IMR-90 (cell line): ENCODE measurements around the gene METTL23. TPM values are rescaled to one million over a fixed set of nuclear protein-coding genes. Genes with fewer than 3 reads are reported as not detected.
"Not testable (repeated sequence)": the region's sequence is repeated elsewhere in the genome, so short reads cannot be mapped to it uniquely, and the experiment has no call there.

ENCODE experiments used
- ATAC-seq: fragments of 200-7000 bp; cut with Tn5 transposase; 2 replicates; pipeline ENCODE4 v1.9.1; 2020; ENCODE audit warnings: low read depth, mild to moderate bottlenecking, moderate library complexity
- BruUV-seq: library from RNA; stranded (reverse); fragments of 400-500 nt; replicated peaks from 2 replicates; lab custom pipeline; 2021; lab: Mats Ljungman, UMichigan
- CTCF ChIA-PET: fragments of 300-600 bp; formaldehyde crosslinking; extraction: SDS; loops from one replicate; lab custom pipeline; 2021; ENCODE audit warnings: antibody characterized with exemption; lab: Yijun Ruan, JAX
- POLR2A ChIA-PET: fragments of 300-600 bp; sonication (Branson Sonifier 250); formaldehyde crosslinking; loops from one replicate; lab custom pipeline; 2022; ENCODE audit warnings: antibody characterized with exemption; ENCODE audit not compliant: unreplicated experiment; lab: Charles Lee
- DNase-seq: peaks from one replicate; pipeline ENCODE4 v3.0.0; 2013
- H2AFZ ChIP-seq: replicated peaks from 2 replicates; pipeline ENCODE3; 2013; ENCODE audit warnings: low read length, mild to moderate bottlenecking; ENCODE audit not compliant: poor library complexity
- H2AK5ac ChIP-seq: 2 replicates; pipeline ENCODE4 v1.6.1; 2013; ENCODE audit warnings: low read depth, low read length, inconsistent platforms
- H2AK9ac ChIP-seq: replicated peaks from 2 replicates; pipeline ENCODE3; 2013; ENCODE audit warnings: mild to moderate bottlenecking, low read depth, low read length, moderate library complexity; ENCODE audit not compliant: poor library complexity
- H2BK120ac ChIP-seq: 2 replicates; pipeline ENCODE4 v1.6.1; 2013; ENCODE audit warnings: low read depth, low read length, inconsistent platforms
- H2BK15ac ChIP-seq: 3 replicates; pipeline ENCODE4 v1.6.1; 2013; ENCODE audit warnings: low read depth, low read length, inconsistent platforms
- H2BK20ac ChIP-seq: 2 replicates; pipeline ENCODE4 v1.6.1; 2013; ENCODE audit warnings: low read depth, mild to moderate bottlenecking, inconsistent platforms, low read length, moderate library complexity
- H2BK5ac ChIP-seq: 2 replicates; pipeline ENCODE4 v1.6.1; 2013; ENCODE audit warnings: mild to moderate bottlenecking, low read depth, low read length, inconsistent platforms; ENCODE audit not compliant: poor library complexity, severe bottlenecking
- H3K14ac ChIP-seq: replicated peaks from 2 replicates; pipeline ENCODE4 v1.6.1; 2013; ENCODE audit warnings: low read depth, low read length, inconsistent platforms
- H3K18ac ChIP-seq: 2 replicates; pipeline ENCODE4 v1.6.1; 2013; ENCODE audit warnings: low read depth, low read length, control low read depth
- H3K23ac ChIP-seq: 2 replicates; pipeline ENCODE4 v1.6.1; 2013; ENCODE audit warnings: low read depth, low read length, inconsistent platforms
- H3K27ac ChIP-seq: 2 replicates; pipeline ENCODE4 v1.5.1; 2013; ENCODE audit warnings: mild to moderate bottlenecking, control low read depth, low read length; ENCODE audit not compliant: insufficient read depth
- H3K27me3 ChIP-seq: 2 replicates; pipeline ENCODE4 v1.6.1; 2013; ENCODE audit warnings: low read length; ENCODE audit not compliant: control insufficient read depth, insufficient read depth
- H3K36me3 ChIP-seq: 2 replicates; pipeline ENCODE4 v1.6.1; 2013; ENCODE audit warnings: low read length, mixed read lengths; ENCODE audit not compliant: control insufficient read depth, insufficient read depth
- H3K4ac ChIP-seq: 2 replicates; pipeline ENCODE4 v1.6.1; 2013; ENCODE audit warnings: low read depth, low read length, inconsistent platforms
- H3K4me1 ChIP-seq: 2 replicates; pipeline ENCODE4 v1.6.1; 2013; ENCODE audit warnings: low read length, mixed read lengths; ENCODE audit not compliant: control insufficient read depth, insufficient read depth
- H3K4me2 ChIP-seq: 2 replicates; pipeline ENCODE4 v1.6.1; 2013; ENCODE audit warnings: low read depth, mild to moderate bottlenecking, control low read depth, low read length, moderate library complexity
- H3K4me3 ChIP-seq: 2 replicates; pipeline ENCODE4 v1.5.1; 2013; ENCODE audit warnings: low read depth, mild to moderate bottlenecking, control low read depth, low read length, moderate library complexity; ENCODE audit not compliant: insufficient read depth
- H3K56ac ChIP-seq: 2 replicates; pipeline ENCODE4 v1.6.1; 2013; ENCODE audit warnings: low read length, inconsistent platforms; ENCODE audit not compliant: insufficient read depth; ENCODE audit errors: extremely low read depth
- H3K79me1 ChIP-seq, 2 experiments: 2 replicates each; pipeline ENCODE4 v1.6.1; 2013; ENCODE audit warnings: low read length in 2 of 2, inconsistent platforms in 1 of 2, low read depth in 1 of 2
- H3K9ac ChIP-seq: 2 replicates; pipeline ENCODE4 v1.6.1; 2013; ENCODE audit warnings: low read depth, low read length, control low read depth
- H3K9me1 ChIP-seq: 2 replicates; pipeline ENCODE4 v1.6.1; 2013; ENCODE audit warnings: low read length, inconsistent platforms; ENCODE audit not compliant: insufficient read depth
- H3K9me3 ChIP-seq: 2 replicates; pipeline ENCODE4 v1.6.1; 2013; ENCODE audit warnings: low read length; ENCODE audit not compliant: control insufficient read depth, insufficient read depth
- H4K20me1 ChIP-seq: 2 replicates; pipeline ENCODE4 v1.6.1; 2013; ENCODE audit warnings: low read length, inconsistent platforms; ENCODE audit not compliant: insufficient read depth
- H4K5ac ChIP-seq: 2 replicates; pipeline ENCODE4 v1.6.1; 2013; ENCODE audit warnings: mild to moderate bottlenecking, low read depth, low read length, control low read depth
- H4K8ac ChIP-seq, 2 experiments: 2 replicates each; pipeline ENCODE4 v1.6.1; 2013; ENCODE audit warnings: low read depth in 2 of 2, low read length in 2 of 2, control low read depth in 1 of 2, inconsistent platforms in 1 of 2
- H4K91ac ChIP-seq: 2 replicates; pipeline ENCODE4 v1.6.1; 2013; ENCODE audit warnings: low read depth, low read length, inconsistent platforms; ENCODE audit not compliant: insufficient read depth
- WGBS, 2 experiments: methylation state at CpG; one replicate each; pipeline versions ENCODE4 v1.1.5 to v1.1.7; 2013; ENCODE audit warnings: missing lambda C conversion rate in 2 of 2; ENCODE audit not compliant: insufficient read length in 1 of 2; ENCODE audit errors: extremely low coverage in 2 of 2; 5-methylcytosine and 5-hydroxymethylcytosine counted together
- dilution Hi-C: fragments of 300-500 bp; cut with HindIII; formaldehyde crosslinking; loops from one replicate; pipeline ENCODE4 v1.14.3; 2018; ENCODE audit warnings: low sequenced_read_pairs; ENCODE audit not compliant: unreplicated experiment
- in situ Hi-C: fragments of 300-500 bp; cut with MboI; formaldehyde crosslinking; loops from 3 replicates; pipeline ENCODE4 v1.14.3; 2019; ENCODE audit warnings: low sequenced_read_pairs, inconsistent platforms, mixed read lengths
- intact Hi-C: fragments of 100-400 bp; cut with micrococcal nuclease; formaldehyde crosslinking; loops from 2 replicates; pipeline ENCODE4 v1.10.0; 2022
- polyA plus RNA-seq, 3 experiments: library from polyadenylated mRNA; depleted of rRNA; stranded (reverse); fragments of >200 nt; gene quantifications; 2 replicates each; pipeline ENCODE4 v1.2.3, GENCODE V29; 2012; ENCODE audit warnings: low replicate concordance in 1 of 3
- total RNA-seq: library from RNA; depleted of rRNA; stranded (reverse); fragments of >200 nt; gene quantifications from 2 replicates; pipeline ENCODE4 v1.2.3, GENCODE V29; 2012

The METTL23 gene
- total and polyA plus RNA-seq, 2 of the 4 experiments (the other 2 are of a cell fraction), result 18.8 to 32.1 TPM

- H3K27ac ChIP-seq, H3K4me3 ChIP-seq, H3K4me2 ChIP-seq, ATAC-seq, H3K56ac ChIP-seq, H3K27me3 ChIP-seq, BruUV-seq, H3K4me1 ChIP-seq, H3K9ac ChIP-seq, H3K14ac ChIP-seq, H3K4ac ChIP-seq, H4K5ac ChIP-seq, H4K91ac ChIP-seq, DNase-seq, H2BK5ac ChIP-seq, H3K9me3 ChIP-seq, H2BK120ac ChIP-seq, H3K18ac ChIP-seq, H3K9me1 ChIP-seq, H2AK5ac ChIP-seq, H4K8ac ChIP-seq, H3K23ac ChIP-seq, H2AFZ ChIP-seq, dilution Hi-C loops, in situ Hi-C loops, H2AK9ac ChIP-seq, H2BK20ac ChIP-seq, H2BK15ac ChIP-seq, intact Hi-C loops: not testable (repeated sequence)
- H3K36me3 ChIP-seq, result peaks cover 26% of the 10 kb centered on the region
- H4K20me1 ChIP-seq, result peaks cover 51% of the 10 kb centered on the region
- WGBS, 2 experiments, result 88% methylated on average over 5 of the region's 13 CpGs; no CpG with 5 or more reads in 1 of the 2 experiments
- ChIA-PET POLR2A (interaction anchor here (0.6 kb wide), 1 partner anchor 1097 kb away, joined by 3 read pairs; no protein-coding TSS in a partner anchor), CTCF (interaction anchor here (0.9 to 1.3 kb wide), 2 partner anchors 20 to 174 kb away, joined by 3 read pairs; no protein-coding TSS in a partner anchor)
- peaks cover 19 to 36% of the 10 kb centered on the region in 2 experiments for H3K79me1 ChIP-seq
Measured at GRCh38 chr17:76731800-76732733, 5.4 kb downstream of the METTL23 start.
